Left ventricle myocardium inferior (tissue), 1 donor: ENCODE measurements around the gene CCDC136. TPM values are rescaled to one million over a fixed set of nuclear protein-coding genes. Genes with fewer than 3 reads are reported as not detected.

Experiments
- DNase-seq: peaks from one replicate; pipeline ENCODE4 v3.0.0-alpha.2; 2020
- H3K27ac ChIP-seq: fragments of 200-600 bp; replicated peaks from 2 replicates; pipeline ENCODE4 v1.8.0; 2021
- H3K27me3 ChIP-seq: fragments of 200-600 bp; 2 replicates; pipeline ENCODE4 v1.8.0; 2021; ENCODE audit warnings: low read depth
- H3K36me3 ChIP-seq: fragments of 200-600 bp; 2 replicates; pipeline ENCODE4 v1.8.0; 2021
- H3K4me1 ChIP-seq: fragments of 200-600 bp; 2 replicates; pipeline ENCODE4 v1.8.0; 2021
- H3K4me3 ChIP-seq: fragments of 200-600 bp; 2 replicates; pipeline ENCODE4 v1.8.0; 2021; ENCODE audit warnings: mild to moderate bottlenecking, moderate library complexity
- H3K9me3 ChIP-seq: fragments of 200-600 bp; replicated peaks from 2 replicates; pipeline ENCODE4 v1.8.0; 2021
- intact Hi-C: fragments of 100-400 bp; cut with micrococcal nuclease; formaldehyde crosslinking; loops from one replicate; pipeline ENCODE4 v1.11.0; 2022
- total RNA-seq: library from RNA; stranded (reverse); fragmentation: NEBNext Ultra II Directional; extraction: Animal tissue kit (Norgen Biotek cat#: 25700); gene quantifications from one replicate; pipeline ENCODE4 v1.2.1, GENCODE V29; 2021
- TF ChIP-seq, protein P1 (sequence below): fragments of 200-600 bp; IDR thresholded peaks from 2 replicates; pipeline ENCODE4 v1.8.0; 2021; ENCODE audit warnings: antibody characterized with exemption, mild to moderate bottlenecking, borderline replicate concordance
- donor health status: DM: no; HTN: yes; CAD: no; lungs with severe emphysema.

CCDC136 gene
- total RNA-seq, 1 donor from 2014 or later: 8.2 TPM

GRCh38 chr7:128855559-128855958 is 63.8 kb downstream of the CCDC136 start:
- intact Hi-C loops: no loop called here
- H3K27me3 ChIP-seq: no peaks in the 10 kb centered on the region
- peaks cover 66% of the 10 kb centered on the region for H3K36me3 ChIP-seq
- TF ChIP-seq, protein P1, sequence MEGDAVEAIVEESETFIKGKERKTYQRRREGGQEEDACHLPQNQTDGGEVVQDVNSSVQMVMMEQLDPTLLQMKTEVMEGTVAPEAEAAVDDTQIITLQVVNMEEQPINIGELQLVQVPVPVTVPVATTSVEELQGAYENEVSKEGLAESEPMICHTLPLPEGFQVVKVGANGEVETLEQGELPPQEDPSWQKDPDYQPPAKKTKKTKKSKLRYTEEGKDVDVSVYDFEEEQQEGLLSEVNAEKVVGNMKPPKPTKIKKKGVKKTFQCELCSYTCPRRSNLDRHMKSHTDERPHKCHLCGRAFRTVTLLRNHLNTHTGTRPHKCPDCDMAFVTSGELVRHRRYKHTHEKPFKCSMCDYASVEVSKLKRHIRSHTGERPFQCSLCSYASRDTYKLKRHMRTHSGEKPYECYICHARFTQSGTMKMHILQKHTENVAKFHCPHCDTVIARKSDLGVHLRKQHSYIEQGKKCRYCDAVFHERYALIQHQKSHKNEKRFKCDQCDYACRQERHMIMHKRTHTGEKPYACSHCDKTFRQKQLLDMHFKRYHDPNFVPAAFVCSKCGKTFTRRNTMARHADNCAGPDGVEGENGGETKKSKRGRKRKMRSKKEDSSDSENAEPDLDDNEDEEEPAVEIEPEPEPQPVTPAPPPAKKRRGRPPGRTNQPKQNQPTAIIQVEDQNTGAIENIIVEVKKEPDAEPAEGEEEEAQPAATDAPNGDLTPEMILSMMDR: no peak
- DNase-seq: no peak
- no peak overlapping the region for H3K4me3 ChIP-seq
- peaks cover 34% of the 10 kb centered on the region for H3K4me1 ChIP-seq
- H3K27ac ChIP-seq: peak overlapping the region; percentile 4
- H3K9me3 ChIP-seq: no peaks in the 10 kb centered on the region

GRCh38 chr7:128856001-128856718 is 64.4 kb downstream of the CCDC136 start:
- Histone ChIP-seq H3K4me1 (peaks cover 39% of the 10 kb centered on the region), H3K36me3 (peaks cover 60% of the 10 kb centered on the region), H3K4me3 (no peak overlapping the region), H3K27ac (peak overlapping the region; percentile 30), H3K27me3 (no peaks in the 10 kb centered on the region), H3K9me3 (no peaks in the 10 kb centered on the region)
- DNase-seq: no peak
- TF ChIP-seq, protein P1: no peak
- intact Hi-C loops: no loop called here

DNA sequence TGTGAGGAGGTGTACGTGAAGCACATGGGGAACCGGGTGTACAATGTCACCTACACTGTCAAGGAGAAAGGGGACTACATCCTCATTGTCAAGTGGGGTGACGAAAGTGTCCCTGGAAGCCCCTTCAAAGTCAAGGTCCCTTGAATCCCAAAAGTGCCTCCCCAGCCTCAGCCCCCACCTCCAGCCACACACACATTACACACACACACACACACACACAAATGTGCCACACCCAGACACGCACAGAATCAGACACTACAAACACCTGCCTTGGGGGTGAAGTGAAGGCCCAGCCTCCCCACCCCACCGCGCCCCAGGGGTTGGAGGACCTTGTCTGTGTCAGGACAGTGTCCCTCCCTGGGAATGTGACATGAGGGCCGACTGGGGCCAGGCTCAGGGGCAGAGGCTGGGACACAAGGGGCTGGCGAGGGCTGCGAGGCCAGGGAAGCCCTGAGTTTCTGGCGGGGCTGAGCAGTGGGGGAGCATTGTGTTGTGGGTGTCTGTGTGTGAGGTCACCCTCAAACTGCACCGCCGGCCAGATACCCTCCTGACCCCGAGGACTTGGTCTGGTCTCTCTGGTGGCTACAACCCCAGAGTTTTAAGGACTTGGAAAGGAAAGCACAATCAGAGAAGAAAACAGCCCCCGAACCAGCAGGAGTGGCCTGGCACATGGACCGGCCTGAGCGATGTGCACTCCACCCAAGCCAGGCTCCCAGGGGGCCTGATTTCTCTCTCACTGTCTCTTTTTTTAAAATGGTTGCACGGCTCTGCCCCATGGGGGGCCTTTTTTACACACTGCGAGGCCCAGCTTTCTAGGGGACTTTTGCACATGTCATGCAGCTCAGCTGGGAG is 66.8 kb downstream of the CCDC136 start:
- peak overlapping the region; percentile 83 for H3K27ac ChIP-seq
- peaks cover 55% of the 10 kb centered on the region for H3K4me1 ChIP-seq
- H3K27me3 ChIP-seq: no peaks in the 10 kb centered on the region
- TF ChIP-seq, protein P1: no peak
- no peak overlapping the region for H3K4me3 ChIP-seq
- intact Hi-C loops: no loop called here
- DNase-seq: peak; percentile 62
- H3K9me3 ChIP-seq: no peaks in the 10 kb centered on the region
- H3K36me3 ChIP-seq: peaks cover 36% of the 10 kb centered on the region

DNA sequence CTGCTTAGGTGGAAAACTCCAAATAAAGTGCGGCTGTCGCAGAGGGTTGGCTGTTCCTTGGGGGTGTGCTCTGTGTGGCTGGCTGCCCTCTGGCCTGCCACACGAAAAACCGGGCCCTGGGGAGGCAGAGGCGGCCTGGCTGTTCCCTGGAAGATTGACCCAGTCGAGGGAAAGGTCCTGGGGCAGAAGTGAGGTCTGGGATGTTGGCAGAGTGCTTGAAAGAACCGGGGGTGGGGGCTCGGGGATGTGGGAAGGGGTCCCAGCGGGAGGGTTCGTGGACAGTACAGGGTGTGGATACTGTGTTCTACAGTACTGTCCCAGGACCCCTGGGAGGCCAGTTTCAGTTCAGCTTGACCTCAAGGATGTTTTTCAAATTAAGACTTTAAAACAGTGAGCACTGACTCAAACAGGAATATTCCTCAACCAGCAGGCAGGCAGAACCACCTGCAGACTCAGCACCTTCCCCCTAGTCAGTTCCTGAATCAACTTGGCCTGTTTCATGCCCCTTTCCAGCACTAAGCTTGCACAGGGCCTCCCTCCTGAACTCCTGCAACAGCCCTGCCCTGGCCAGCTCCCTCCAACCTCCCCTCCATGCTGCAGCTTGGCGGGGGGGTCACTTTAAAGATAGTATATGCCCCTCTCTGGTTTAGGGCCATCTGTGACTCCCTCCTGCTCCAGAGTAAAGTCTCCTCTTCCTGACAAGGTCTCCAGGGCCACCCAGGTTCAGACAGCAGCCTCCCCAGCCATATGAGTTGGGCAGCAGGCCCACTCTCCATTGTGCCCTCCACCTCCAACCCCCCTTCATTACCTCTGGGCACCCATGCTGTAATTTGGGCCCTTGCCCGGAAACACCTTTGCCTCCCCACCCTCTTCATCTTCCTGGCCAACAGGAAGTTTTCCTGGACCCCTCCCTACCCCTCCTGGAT is 67.7 kb downstream of the CCDC136 start:
- Histone ChIP-seq H3K9me3 (no peaks in the 10 kb centered on the region), H3K27me3 (no peaks in the 10 kb centered on the region), H3K27ac (peak overlapping the region; percentile 83), H3K4me1 (peaks cover 62% of the 10 kb centered on the region), H3K4me3 (peak overlapping the region; percentile 11), H3K36me3 (peaks cover 27% of the 10 kb centered on the region)
- DNase-seq: peak; percentile 60
- TF ChIP-seq, protein P1: no peak
- intact Hi-C loops: no loop called here
